WTC11 (cell line): ENCODE data around the gene HDAC9. TPM values are rescaled to one million over a fixed set of nuclear protein-coding genes. Genes with fewer than 3 reads are reported as not detected.

ENCODE experiments used
- ATAC-seq: fragments of 200-7000 bp; cut with Tn5 transposase; 2 replicates; pipeline ENCODE4 v1.10.0; 2021; ENCODE audit warnings: mild to moderate bottlenecking, moderate library complexity
- CTCF ChIA-PET: fragments of 300-600 bp; sonication (Branson Sonifier 250); formaldehyde crosslinking; loops from one replicate; lab custom pipeline; 2021; ENCODE audit warnings: antibody characterized with exemption; lab: Charles Lee
- POLR2A ChIA-PET: fragments of 350-600 bp; sonication (Branson Sonifier 250); formaldehyde crosslinking; loops from one replicate; lab custom pipeline; 2021; ENCODE audit warnings: antibody characterized with exemption; lab: Charles Lee
- DNase-seq: peaks from one replicate; pipeline ENCODE4 v3.0.0; 2021; ENCODE audit warnings: low spot score
- H3K27ac Mint-ChIP-seq: 2 replicates; pipeline ENCODE4 v1.8.0; 2021; ENCODE audit warnings: mixed read lengths
- H3K27me3 Mint-ChIP-seq: 2 replicates; pipeline ENCODE4 v1.8.0; 2021; ENCODE audit warnings: low read depth, mild to moderate bottlenecking, moderate library complexity, mixed read lengths
- H3K36me3 Mint-ChIP-seq: 2 replicates; pipeline ENCODE4 v1.8.0; 2021; ENCODE audit warnings: mixed read lengths
- H3K4me1 Mint-ChIP-seq: 2 replicates; pipeline ENCODE4 v1.8.0; 2022; ENCODE audit warnings: mixed read lengths
- H3K4me3 Mint-ChIP-seq: 2 replicates; pipeline ENCODE4 v1.8.0; 2021; ENCODE audit warnings: mild to moderate bottlenecking, moderate library complexity, mixed read lengths
- H3K9me3 Mint-ChIP-seq: 2 replicates; pipeline ENCODE4 v1.8.0; 2021; ENCODE audit warnings: mixed read lengths
- ETV6 ChIP-seq: sonication (generic); formaldehyde crosslinking; IDR thresholded peaks from 2 replicates; pipeline ENCODE4 v1.8.1; 2022; ENCODE audit warnings: mild to moderate bottlenecking, missing genetic modification reagents
- FOXK1 ChIP-seq: sonication (generic); formaldehyde crosslinking; IDR thresholded peaks from 2 replicates; pipeline ENCODE4 v1.8.0; 2022; ENCODE audit warnings: mild to moderate bottlenecking, moderate library complexity, missing genetic modification reagents
- HMGA2 ChIP-seq: fragments of 250-450 bp; sonication (Bioruptor Pico); IDR thresholded peaks from 2 replicates; pipeline ENCODE4 v1.4.0; 2021; ENCODE audit warnings: mild to moderate bottlenecking, moderate library complexity
- KAT7 ChIP-seq: sonication (generic); formaldehyde crosslinking; IDR thresholded peaks from 2 replicates; pipeline ENCODE4 v1.8.1; 2023; ENCODE audit warnings: missing genetic modification reagents, mild to moderate bottlenecking, borderline replicate concordance
- MXD4 ChIP-seq: fragments of 250-450 bp; sonication (Bioruptor Pico); IDR thresholded peaks from 2 replicates; pipeline ENCODE4 v1.8.0; 2021; ENCODE audit warnings: mild to moderate bottlenecking, moderate library complexity, borderline replicate concordance
- NFATC4 ChIP-seq: fragments of 250-450 bp; sonication (Bioruptor Pico); IDR thresholded peaks from 2 replicates; pipeline ENCODE4 v1.9.0; 2021; ENCODE audit warnings: mild to moderate bottlenecking
- NFYB ChIP-seq: sonication (generic); formaldehyde crosslinking; conservative IDR thresholded peaks from 2 replicates; pipeline ENCODE4 v1.8.0; 2022; ENCODE audit warnings: low read depth, missing genetic modification reagents
- RORB ChIP-seq: fragments of 250-450 bp; sonication (Bioruptor Pico); IDR thresholded peaks from 2 replicates; pipeline ENCODE4 v1.9.0; 2021; ENCODE audit warnings: mild to moderate bottlenecking
- ZNF219 ChIP-seq: sonication (generic); formaldehyde crosslinking; IDR thresholded peaks from 2 replicates; pipeline ENCODE4 v1.8.0; 2023; ENCODE audit warnings: missing genetic modification reagents, mild to moderate bottlenecking, borderline replicate concordance
- ZNF416 ChIP-seq: fragments of 250-450 bp; sonication (Bioruptor Pico); IDR thresholded peaks from 2 replicates; pipeline ENCODE4 v1.9.0; 2021; ENCODE audit warnings: mild to moderate bottlenecking, inconsistent platforms
- total RNA-seq: library from RNA; stranded (reverse); gene quantifications from 3 replicates; pipeline ENCODE4 v1.2.3, GENCODE V29; 2021
- TF ChIP-seq, protein P1 (sequence below): sonication (generic); formaldehyde crosslinking; IDR thresholded peaks from 2 replicates; pipeline ENCODE4 v1.8.1; 2022; ENCODE audit warnings: mild to moderate bottlenecking, moderate library complexity, missing genetic modification reagents
- TF ChIP-seq, protein P2 (sequence below): fragments of 250-450 bp; sonication (Bioruptor Pico); IDR thresholded peaks from 2 replicates; pipeline ENCODE4 v1.9.0; 2021; ENCODE audit warnings: mild to moderate bottlenecking, borderline replicate concordance
- TF ChIP-seq, protein P3 (sequence below): sonication (generic); formaldehyde crosslinking; IDR thresholded peaks from 2 replicates; pipeline ENCODE4 v1.8.0; 2022; ENCODE audit warnings: missing genetic modification reagents
- TF ChIP-seq, protein P4 (sequence below): sonication (generic); formaldehyde crosslinking; IDR thresholded peaks from 2 replicates; pipeline ENCODE4 v1.8.1; 2023; ENCODE audit warnings: mild to moderate bottlenecking, missing genetic modification reagents, moderate library complexity
- TF ChIP-seq, protein P5 (sequence below): sonication (generic); formaldehyde crosslinking; IDR thresholded peaks from 2 replicates; pipeline ENCODE4 v1.8.1; 2023; ENCODE audit warnings: mild to moderate bottlenecking, missing genetic modification reagents, moderate library complexity
- TF ChIP-seq, protein P6 (sequence below): sonication (generic); formaldehyde crosslinking; IDR thresholded peaks from 2 replicates; pipeline ENCODE4 v1.8.1; 2023; ENCODE audit warnings: mild to moderate bottlenecking, moderate library complexity, missing genetic modification reagents
- TF ChIP-seq, protein P7 (sequence below): sonication (generic); formaldehyde crosslinking; IDR thresholded peaks from 2 replicates; pipeline ENCODE4 v1.8.0; 2022; ENCODE audit warnings: mild to moderate bottlenecking, missing genetic modification reagents

Gene HDAC9
- total RNA-seq, 1 experiment from 2014 or later, result 18.8 TPM

DNA sequence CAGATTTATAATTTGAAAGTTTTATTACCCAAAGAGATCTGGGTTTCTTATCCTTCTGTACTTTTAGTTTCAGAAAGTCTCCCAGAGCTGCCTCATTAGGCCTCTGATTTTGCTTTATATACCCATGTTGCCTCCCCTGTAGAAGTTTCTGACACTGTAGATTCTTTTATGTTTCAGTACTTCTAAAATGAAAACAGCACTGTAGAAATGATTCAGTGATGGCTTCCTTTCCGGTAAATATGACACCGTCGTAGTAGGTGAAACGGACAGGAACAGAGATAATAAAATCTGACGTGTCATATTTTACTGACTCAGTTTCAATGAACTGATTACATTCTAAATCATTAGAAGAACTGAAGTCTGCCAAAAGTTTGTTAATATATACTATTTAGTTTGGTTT is 349.2 kb downstream of the HDAC9 start:
- ATAC-seq, result no peak
- TF ChIP-seq NFYB (CRISPR knock-in tag), result no peak
- TF ChIP-seq, protein P1, sequence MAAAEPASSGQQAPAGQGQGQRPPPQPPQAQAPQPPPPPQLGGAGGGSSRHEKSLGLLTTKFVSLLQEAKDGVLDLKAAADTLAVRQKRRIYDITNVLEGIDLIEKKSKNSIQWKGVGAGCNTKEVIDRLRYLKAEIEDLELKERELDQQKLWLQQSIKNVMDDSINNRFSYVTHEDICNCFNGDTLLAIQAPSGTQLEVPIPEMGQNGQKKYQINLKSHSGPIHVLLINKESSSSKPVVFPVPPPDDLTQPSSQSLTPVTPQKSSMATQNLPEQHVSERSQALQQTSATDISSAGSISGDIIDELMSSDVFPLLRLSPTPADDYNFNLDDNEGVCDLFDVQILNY (CRISPR knock-in tag), result no peak
- TF ChIP-seq, protein P2, sequence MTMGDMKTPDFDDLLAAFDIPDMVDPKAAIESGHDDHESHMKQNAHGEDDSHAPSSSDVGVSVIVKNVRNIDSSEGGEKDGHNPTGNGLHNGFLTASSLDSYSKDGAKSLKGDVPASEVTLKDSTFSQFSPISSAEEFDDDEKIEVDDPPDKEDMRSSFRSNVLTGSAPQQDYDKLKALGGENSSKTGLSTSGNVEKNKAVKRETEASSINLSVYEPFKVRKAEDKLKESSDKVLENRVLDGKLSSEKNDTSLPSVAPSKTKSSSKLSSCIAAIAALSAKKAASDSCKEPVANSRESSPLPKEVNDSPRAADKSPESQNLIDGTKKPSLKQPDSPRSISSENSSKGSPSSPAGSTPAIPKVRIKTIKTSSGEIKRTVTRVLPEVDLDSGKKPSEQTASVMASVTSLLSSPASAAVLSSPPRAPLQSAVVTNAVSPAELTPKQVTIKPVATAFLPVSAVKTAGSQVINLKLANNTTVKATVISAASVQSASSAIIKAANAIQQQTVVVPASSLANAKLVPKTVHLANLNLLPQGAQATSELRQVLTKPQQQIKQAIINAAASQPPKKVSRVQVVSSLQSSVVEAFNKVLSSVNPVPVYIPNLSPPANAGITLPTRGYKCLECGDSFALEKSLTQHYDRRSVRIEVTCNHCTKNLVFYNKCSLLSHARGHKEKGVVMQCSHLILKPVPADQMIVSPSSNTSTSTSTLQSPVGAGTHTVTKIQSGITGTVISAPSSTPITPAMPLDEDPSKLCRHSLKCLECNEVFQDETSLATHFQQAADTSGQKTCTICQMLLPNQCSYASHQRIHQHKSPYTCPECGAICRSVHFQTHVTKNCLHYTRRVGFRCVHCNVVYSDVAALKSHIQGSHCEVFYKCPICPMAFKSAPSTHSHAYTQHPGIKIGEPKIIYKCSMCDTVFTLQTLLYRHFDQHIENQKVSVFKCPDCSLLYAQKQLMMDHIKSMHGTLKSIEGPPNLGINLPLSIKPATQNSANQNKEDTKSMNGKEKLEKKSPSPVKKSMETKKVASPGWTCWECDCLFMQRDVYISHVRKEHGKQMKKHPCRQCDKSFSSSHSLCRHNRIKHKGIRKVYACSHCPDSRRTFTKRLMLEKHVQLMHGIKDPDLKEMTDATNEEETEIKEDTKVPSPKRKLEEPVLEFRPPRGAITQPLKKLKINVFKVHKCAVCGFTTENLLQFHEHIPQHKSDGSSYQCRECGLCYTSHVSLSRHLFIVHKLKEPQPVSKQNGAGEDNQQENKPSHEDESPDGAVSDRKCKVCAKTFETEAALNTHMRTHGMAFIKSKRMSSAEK (CRISPR knock-in tag), result no peak
- TF ChIP-seq, all 79 proteins: peak for 0
- POLR2A ChIA-PET, result interaction anchor here (0.6 kb wide), 1 partner anchor 290 kb away, joined by 5 read pairs; no protein-coding TSS in a partner anchor
- Mint-ChIP-seq H3K36me3 (no peaks in the 10 kb centered on the region), H3K4me3 (no peak overlapping the region), H3K9me3 (no peaks in the 10 kb centered on the region), H3K4me1 (peaks cover 10% of the 10 kb centered on the region), H3K27me3 (no peaks in the 10 kb centered on the region), H3K27ac (no peak overlapping the region)
- CTCF ChIA-PET, result no interaction called here
- no peak for DNase-seq

DNA sequence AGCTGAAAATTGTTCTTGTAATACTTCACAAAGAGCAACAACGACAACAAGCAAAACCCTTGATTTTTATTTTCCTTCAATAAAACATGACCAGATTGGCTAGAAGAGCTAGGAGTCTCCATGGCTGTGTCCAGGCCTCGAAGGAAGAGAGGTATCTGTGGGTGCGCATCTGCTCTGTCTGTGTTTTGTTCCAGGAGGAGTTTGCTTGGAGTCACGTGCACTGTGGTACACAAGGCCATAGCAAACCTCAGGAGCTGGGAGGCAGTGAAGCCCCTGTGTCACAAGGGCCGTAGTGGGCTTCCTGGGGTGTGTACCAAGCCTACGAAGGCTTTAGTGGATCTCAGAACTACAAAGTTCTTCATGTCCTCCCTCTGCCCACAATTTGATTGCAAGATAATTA is 350.2 kb downstream of the HDAC9 start:
- Mint-ChIP-seq H3K4me3 (no peak overlapping the region), H3K9me3 (no peaks in the 10 kb centered on the region), H3K4me1 (peaks cover 10% of the 10 kb centered on the region), H3K27me3 (no peaks in the 10 kb centered on the region), H3K36me3 (no peaks in the 10 kb centered on the region), H3K27ac (no peak overlapping the region)
- ChIA-PET CTCF (no interaction called here), POLR2A (no interaction called here)
- ATAC-seq (no peak), DNase-seq (no peak)
- no peak for TF ChIP-seq NFATC4 (CRISPR knock-in tag)
- TF ChIP-seq, protein P3, sequence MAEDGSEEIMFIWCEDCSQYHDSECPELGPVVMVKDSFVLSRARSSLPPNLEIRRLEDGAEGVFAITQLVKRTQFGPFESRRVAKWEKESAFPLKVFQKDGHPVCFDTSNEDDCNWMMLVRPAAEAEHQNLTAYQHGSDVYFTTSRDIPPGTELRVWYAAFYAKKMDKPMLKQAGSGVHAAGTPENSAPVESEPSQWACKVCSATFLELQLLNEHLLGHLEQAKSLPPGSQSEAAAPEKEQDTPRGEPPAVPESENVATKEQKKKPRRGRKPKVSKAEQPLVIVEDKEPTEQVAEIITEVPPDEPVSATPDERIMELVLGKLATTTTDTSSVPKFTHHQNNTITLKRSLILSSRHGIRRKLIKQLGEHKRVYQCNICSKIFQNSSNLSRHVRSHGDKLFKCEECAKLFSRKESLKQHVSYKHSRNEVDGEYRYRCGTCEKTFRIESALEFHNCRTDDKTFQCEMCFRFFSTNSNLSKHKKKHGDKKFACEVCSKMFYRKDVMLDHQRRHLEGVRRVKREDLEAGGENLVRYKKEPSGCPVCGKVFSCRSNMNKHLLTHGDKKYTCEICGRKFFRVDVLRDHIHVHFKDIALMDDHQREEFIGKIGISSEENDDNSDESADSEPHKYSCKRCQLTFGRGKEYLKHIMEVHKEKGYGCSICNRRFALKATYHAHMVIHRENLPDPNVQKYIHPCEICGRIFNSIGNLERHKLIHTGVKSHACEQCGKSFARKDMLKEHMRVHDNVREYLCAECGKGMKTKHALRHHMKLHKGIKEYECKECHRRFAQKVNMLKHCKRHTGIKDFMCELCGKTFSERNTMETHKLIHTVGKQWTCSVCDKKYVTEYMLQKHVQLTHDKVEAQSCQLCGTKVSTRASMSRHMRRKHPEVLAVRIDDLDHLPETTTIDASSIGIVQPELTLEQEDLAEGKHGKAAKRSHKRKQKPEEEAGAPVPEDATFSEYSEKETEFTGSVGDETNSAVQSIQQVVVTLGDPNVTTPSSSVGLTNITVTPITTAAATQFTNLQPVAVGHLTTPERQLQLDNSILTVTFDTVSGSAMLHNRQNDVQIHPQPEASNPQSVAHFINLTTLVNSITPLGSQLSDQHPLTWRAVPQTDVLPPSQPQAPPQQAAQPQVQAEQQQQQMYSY (CRISPR knock-in tag), result no peak
- TF ChIP-seq MXD4 (CRISPR knock-in tag), result no peak
- TF ChIP-seq, protein P4, sequence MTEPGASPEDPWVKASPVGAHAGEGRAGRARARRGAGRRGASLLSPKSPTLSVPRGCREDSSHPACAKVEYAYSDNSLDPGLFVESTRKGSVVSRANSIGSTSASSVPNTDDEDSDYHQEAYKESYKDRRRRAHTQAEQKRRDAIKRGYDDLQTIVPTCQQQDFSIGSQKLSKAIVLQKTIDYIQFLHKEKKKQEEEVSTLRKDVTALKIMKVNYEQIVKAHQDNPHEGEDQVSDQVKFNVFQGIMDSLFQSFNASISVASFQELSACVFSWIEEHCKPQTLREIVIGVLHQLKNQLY (CRISPR knock-in tag), result no peak
- TF ChIP-seq, protein P5, sequence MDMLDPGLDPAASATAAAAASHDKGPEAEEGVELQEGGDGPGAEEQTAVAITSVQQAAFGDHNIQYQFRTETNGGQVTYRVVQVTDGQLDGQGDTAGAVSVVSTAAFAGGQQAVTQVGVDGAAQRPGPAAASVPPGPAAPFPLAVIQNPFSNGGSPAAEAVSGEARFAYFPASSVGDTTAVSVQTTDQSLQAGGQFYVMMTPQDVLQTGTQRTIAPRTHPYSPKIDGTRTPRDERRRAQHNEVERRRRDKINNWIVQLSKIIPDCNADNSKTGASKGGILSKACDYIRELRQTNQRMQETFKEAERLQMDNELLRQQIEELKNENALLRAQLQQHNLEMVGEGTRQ (CRISPR knock-in tag), result no peak
- TF ChIP-seq FOXK1, result no peak
- no peak for TF ChIP-seq ZNF219 (CRISPR knock-in tag)
- TF ChIP-seq, protein P6, sequence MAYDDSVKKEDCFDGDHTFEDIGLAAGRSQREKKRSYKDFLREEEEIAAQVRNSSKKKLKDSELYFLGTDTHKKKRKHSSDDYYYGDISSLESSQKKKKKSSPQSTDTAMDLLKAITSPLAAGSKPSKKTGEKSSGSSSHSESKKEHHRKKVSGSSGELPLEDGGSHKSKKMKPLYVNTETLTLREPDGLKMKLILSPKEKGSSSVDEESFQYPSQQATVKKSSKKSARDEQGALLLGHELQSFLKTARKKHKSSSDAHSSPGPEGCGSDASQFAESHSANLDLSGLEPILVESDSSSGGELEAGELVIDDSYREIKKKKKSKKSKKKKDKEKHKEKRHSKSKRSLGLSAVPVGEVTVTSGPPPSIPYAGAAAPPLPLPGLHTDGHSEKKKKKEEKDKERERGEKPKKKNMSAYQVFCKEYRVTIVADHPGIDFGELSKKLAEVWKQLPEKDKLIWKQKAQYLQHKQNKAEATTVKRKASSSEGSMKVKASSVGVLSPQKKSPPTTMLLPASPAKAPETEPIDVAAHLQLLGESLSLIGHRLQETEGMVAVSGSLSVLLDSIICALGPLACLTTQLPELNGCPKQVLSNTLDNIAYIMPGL (CRISPR knock-in tag), result no peak
- TF ChIP-seq, protein P7, sequence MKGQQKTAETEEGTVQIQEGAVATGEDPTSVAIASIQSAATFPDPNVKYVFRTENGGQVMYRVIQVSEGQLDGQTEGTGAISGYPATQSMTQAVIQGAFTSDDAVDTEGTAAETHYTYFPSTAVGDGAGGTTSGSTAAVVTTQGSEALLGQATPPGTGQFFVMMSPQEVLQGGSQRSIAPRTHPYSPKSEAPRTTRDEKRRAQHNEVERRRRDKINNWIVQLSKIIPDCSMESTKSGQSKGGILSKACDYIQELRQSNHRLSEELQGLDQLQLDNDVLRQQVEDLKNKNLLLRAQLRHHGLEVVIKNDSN, result no peak
- TF ChIP-seq RORB (CRISPR knock-in tag), result no peak
- no peak for TF ChIP-seq ETV6 (CRISPR knock-in tag)
- no peak for TF ChIP-seq KAT7 (CRISPR knock-in tag)
- TF ChIP-seq HMGA2 (CRISPR knock-in tag), result no peak
- no peak for TF ChIP-seq ZNF416 (CRISPR knock-in tag)
- TF ChIP-seq, protein P2 (CRISPR knock-in tag), result no peak
